Endothelial cell of umbilical vein (primary cell): ENCODE results near the gene ANKRD44. TPM values are rescaled to one million over a fixed set of nuclear protein-coding genes. Genes with fewer than 3 reads are reported as not detected.

ENCODE experiments used
- BruUV-seq: library from RNA; stranded (reverse); fragments of 400-500 nt; replicated peaks from 2 replicates; lab custom pipeline; 2021; lab: Mats Ljungman, UMichigan
- CTCF ChIA-PET: fragments of 300-600, 350-600 bp; sonication (Branson Sonifier 250); formaldehyde crosslinking; loops from one replicate; lab custom pipeline; 2021; ENCODE audit warnings: antibody characterized with exemption, inconsistent platforms; lab: Charles Lee
- POLR2A ChIA-PET: fragments of 300-600, 350-600 bp; sonication (Branson Sonifier 250); formaldehyde crosslinking; loops from one replicate; lab custom pipeline; 2021; ENCODE audit warnings: antibody characterized with exemption, inconsistent platforms; lab: Charles Lee
- DNase-seq: peaks from one replicate; pipeline ENCODE4 v3.0.0-alpha.2; 2011; ENCODE audit warnings: low read depth, low spot score
- FAIRE-seq: peaks from 2 replicates; lab custom pipeline; 2011; peaks lifted over from hg19 to GRCh38; lab: Jason Lieb, UNC
- H2AFZ ChIP-seq: 2 replicates; pipeline ENCODE4 v1.6.0; 2012; ENCODE audit warnings: low read depth, low read length, control low read depth, inconsistent platforms
- H3K27ac ChIP-seq: 2 replicates; pipeline ENCODE4 v1.5.1; 2011; ENCODE audit warnings: low read depth, mild to moderate bottlenecking, control low read depth, low read length, moderate library complexity; ENCODE audit not compliant: insufficient read depth
- H3K27me3 ChIP-seq, 2 experiments: 2 replicates each; pipeline versions ENCODE4 v1.6.0 to v1.6.1; 2011; ENCODE audit warnings: low read length in 2 of 2, mixed read lengths in 1 of 2; ENCODE audit not compliant: control insufficient read depth in 2 of 2, insufficient read depth in 2 of 2
- H3K36me3 ChIP-seq, 2 experiments: 2 replicates in 1 of 2; 3 replicates in 1 of 2; pipeline ENCODE4 v1.5.1; 2011; ENCODE audit warnings: low read length in 2 of 2, mild to moderate bottlenecking in 1 of 2, moderate library complexity in 1 of 2; ENCODE audit not compliant: control insufficient read depth in 2 of 2, insufficient read depth in 2 of 2; ENCODE audit errors: extremely low read depth in 1 of 2
- H3K4me1 ChIP-seq: 3 replicates; pipeline ENCODE4 v1.5.1; 2011; ENCODE audit warnings: mild to moderate bottlenecking, low read length; ENCODE audit not compliant: control insufficient read depth, insufficient read depth; ENCODE audit errors: extremely low read depth
- H3K4me2 ChIP-seq: 2 replicates; pipeline ENCODE4 v1.6.1; 2011; ENCODE audit warnings: low read length, control low read depth, mixed read lengths; ENCODE audit not compliant: insufficient read depth
- H3K4me3 ChIP-seq, 3 experiments: fragments of 200-600 bp in 1 of 3; sonication (generic), shearing (Covaris generic) in 1 of 3; replicated peaks in 1 of 3; 2 replicates each; pipeline ENCODE4 v1.5.1; 2011 to 2016; ENCODE audit warnings: control low read depth in 3 of 3, low read length in 3 of 3, mild to moderate bottlenecking in 2 of 3, inconsistent platforms in 1 of 3, low read depth in 1 of 3, moderate library complexity in 1 of 3; ENCODE audit not compliant: insufficient read depth in 1 of 3
- H3K79me2 ChIP-seq: 2 replicates; pipeline ENCODE4 v1.6.0; 2012; ENCODE audit warnings: low read length, inconsistent platforms; ENCODE audit not compliant: control insufficient read depth, insufficient read depth
- H3K9ac ChIP-seq: replicated peaks from 2 replicates; pipeline ENCODE3; 2011; ENCODE audit warnings: low read length, control low read depth; ENCODE audit not compliant: insufficient read depth; ENCODE audit errors: extremely low read depth
- H3K9me1 ChIP-seq: replicated peaks from 3 replicates; pipeline ENCODE4 v1.6.0; 2011; ENCODE audit warnings: mild to moderate bottlenecking, low read length; ENCODE audit not compliant: control insufficient read depth, insufficient read depth; ENCODE audit errors: extremely low read depth
- H3K9me3 ChIP-seq: replicated peaks from 2 replicates; pipeline ENCODE4 v1.5.1; 2012; ENCODE audit warnings: low read length, inconsistent platforms; ENCODE audit not compliant: control insufficient read depth, insufficient read depth
- H4K20me1 ChIP-seq: replicated peaks from 2 replicates; pipeline ENCODE3; 2011; ENCODE audit warnings: mild to moderate bottlenecking, low read length; ENCODE audit not compliant: control insufficient read depth, insufficient read depth; ENCODE audit errors: extremely low read depth
- EZH2 ChIP-seq: IDR thresholded peaks from 2 replicates; pipeline ENCODE4 v1.6.1; 2012; ENCODE audit warnings: borderline replicate concordance, low read depth, mild to moderate bottlenecking, moderate library complexity, low read length, inconsistent platforms; ENCODE audit not compliant: severe bottlenecking
- FOS ChIP-seq: IDR thresholded peaks from 2 replicates; pipeline ENCODE4 v1.6.1; 2011; ENCODE audit warnings: mild to moderate bottlenecking, low read length, moderate library complexity, borderline replicate concordance; ENCODE audit not compliant: insufficient read depth
- POLR2AphosphoS5 ChIP-seq: IDR thresholded peaks from 2 replicates; pipeline ENCODE4 v1.6.1; 2012; ENCODE audit warnings: low read depth, mild to moderate bottlenecking, control low read depth, low read length, moderate library complexity; ENCODE audit not compliant: insufficient read depth
- dilution Hi-C: fragments of 300-500 bp; cut with MboI; formaldehyde crosslinking; loops from one replicate; pipeline ENCODE4 v1.15.0; 2019; ENCODE audit warnings: low sequenced_read_pairs; ENCODE audit not compliant: extremely low pct_ligation_motif_present
- intact Hi-C: fragments of 100-400 bp; cut with micrococcal nuclease; formaldehyde crosslinking; loops from one replicate; pipeline ENCODE4 v1.10.0; 2022
- polyA plus RNA-seq, 4 experiments: library from polyadenylated mRNA; depleted of rRNA in 3 of 4; stranded (reverse) in 3 of 4; unstranded in 1 of 4; fragments of >200 nt; gene quantifications; 2 replicates each; pipeline versions ENCODE4 v1.2.1 to v1.2.3, GENCODE V29; 2011 to 2012; ENCODE audit warnings: missing spikeins in 1 of 4
- total RNA-seq: library from RNA; stranded (reverse); gene quantifications from 2 replicates; pipeline ENCODE4 v1.2.3, GENCODE V29; 2021
- TF ChIP-seq, protein P1 (sequence below), 2 donors: IDR thresholded peaks; 1 replicate in 1 of 2; 2 replicates in 1 of 2; pipeline ENCODE4 v1.5.1; 2011; ENCODE audit warnings: low read length in 2 of 2, mild to moderate bottlenecking in 2 of 2, moderate library complexity in 2 of 2, control low read depth in 1 of 2, inconsistent platforms in 1 of 2, low read depth in 1 of 2; ENCODE audit not compliant: insufficient read depth in 1 of 2; ENCODE audit errors: extremely low read depth in 1 of 2
- TF ChIP-seq, protein P2 (sequence below): IDR thresholded peaks from 2 replicates; pipeline ENCODE4 v1.6.1; 2011; ENCODE audit not compliant: insufficient read depth, insufficient read length

ANKRD44 gene
- total and polyA plus RNA-seq, 2 donors (not counting 3 experiments of a cell fraction or from before 2014, with no cell fraction given) = 3.4 to 6.1 TPM

DNA sequence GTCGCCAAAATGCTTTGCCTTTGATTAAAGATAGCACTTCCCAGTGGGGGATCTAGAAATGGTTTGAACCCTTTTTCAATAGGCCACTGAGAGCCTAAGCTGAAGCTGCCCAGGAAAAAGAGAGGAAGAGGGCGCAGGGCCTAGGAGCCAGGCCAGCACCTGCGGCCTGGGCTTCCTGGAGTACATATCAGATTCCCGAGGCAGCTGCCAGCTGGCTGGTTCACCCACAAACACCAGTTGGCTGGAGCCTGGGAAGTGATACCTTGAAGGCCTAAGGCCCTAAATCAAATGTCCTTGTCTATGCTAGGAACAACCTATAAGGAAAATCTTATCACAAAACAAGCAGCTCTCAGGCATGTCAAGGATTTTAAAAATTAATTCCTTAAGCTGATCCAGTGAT, 37.1 kb downstream of the ANKRD44 start:
- POLR2A ChIA-PET = no interaction called here
- Histone ChIP-seq H3K27ac (no peak overlapping the region), H3K4me2 (no peak overlapping the region), H4K20me1 (no peaks in the 10 kb centered on the region), H3K9me1 (no peaks in the 10 kb centered on the region), H3K9me3 (no peaks in the 10 kb centered on the region), H3K4me3 (no peak overlapping the region), H3K9ac (no peak overlapping the region), H2AFZ (no peak overlapping the region), H3K79me2 (no peaks in the 10 kb centered on the region), H3K36me3 (no peaks in the 10 kb centered on the region), H3K4me1 (no peaks in the 10 kb centered on the region), H3K27me3 (no peaks in the 10 kb centered on the region)
- intact Hi-C loops (no loop called here), dilution Hi-C loops (no loop called here)
- FAIRE-seq (no peak), DNase-seq (no peak)
- no TSS peak for BruUV-seq
- no peak for TF ChIP-seq POLR2AphosphoS5
- TF ChIP-seq FOS = no peak
- CTCF ChIA-PET = interaction anchor here (0.6 to 1.0 kb wide), 2 partner anchors 12 to 160 kb away, joined by 3 read pairs; no protein-coding TSS in a partner anchor

DNA sequence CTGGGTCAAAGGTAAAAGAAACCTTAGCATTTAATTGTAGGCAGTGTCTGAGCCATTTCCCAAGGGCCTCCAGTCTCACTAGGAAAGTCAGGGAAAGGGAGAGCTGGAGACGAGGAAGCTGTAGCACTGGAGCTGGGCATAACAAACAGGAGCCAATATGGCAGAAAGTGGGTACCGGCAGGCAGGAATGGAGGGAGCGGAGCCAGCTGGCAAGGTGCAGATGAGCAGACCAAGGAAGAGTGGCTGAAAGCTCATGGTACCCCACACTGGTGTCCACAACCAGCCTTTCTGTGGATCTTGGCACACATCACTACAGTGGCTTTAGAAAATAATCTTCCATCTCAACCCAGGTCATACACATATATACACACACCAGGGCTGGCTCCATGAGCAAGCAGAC, 40.0 kb downstream of the ANKRD44 start:
- POLR2A ChIA-PET = no interaction called here
- H3K9ac ChIP-seq = no peak overlapping the region
- H4K20me1 ChIP-seq = no peaks in the 10 kb centered on the region
- TF ChIP-seq FOS (no peak), EZH2 (no peak)
- TF ChIP-seq, protein P1, sequence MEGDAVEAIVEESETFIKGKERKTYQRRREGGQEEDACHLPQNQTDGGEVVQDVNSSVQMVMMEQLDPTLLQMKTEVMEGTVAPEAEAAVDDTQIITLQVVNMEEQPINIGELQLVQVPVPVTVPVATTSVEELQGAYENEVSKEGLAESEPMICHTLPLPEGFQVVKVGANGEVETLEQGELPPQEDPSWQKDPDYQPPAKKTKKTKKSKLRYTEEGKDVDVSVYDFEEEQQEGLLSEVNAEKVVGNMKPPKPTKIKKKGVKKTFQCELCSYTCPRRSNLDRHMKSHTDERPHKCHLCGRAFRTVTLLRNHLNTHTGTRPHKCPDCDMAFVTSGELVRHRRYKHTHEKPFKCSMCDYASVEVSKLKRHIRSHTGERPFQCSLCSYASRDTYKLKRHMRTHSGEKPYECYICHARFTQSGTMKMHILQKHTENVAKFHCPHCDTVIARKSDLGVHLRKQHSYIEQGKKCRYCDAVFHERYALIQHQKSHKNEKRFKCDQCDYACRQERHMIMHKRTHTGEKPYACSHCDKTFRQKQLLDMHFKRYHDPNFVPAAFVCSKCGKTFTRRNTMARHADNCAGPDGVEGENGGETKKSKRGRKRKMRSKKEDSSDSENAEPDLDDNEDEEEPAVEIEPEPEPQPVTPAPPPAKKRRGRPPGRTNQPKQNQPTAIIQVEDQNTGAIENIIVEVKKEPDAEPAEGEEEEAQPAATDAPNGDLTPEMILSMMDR (IDR thresholded peaks at IDR 0.05; ENCODE audit: extremely low read depth in 1 of 2, insufficient read depth in 1 of 2, low read depth in 1 of 2, low read length in 2 of 2) = no peak
- TF ChIP-seq, protein P2, sequence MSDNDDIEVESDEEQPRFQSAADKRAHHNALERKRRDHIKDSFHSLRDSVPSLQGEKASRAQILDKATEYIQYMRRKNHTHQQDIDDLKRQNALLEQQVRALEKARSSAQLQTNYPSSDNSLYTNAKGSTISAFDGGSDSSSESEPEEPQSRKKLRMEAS = no peak
- FAIRE-seq = no peak
- H3K36me3 ChIP-seq = no peaks in the 10 kb centered on the region
- H3K4me3 ChIP-seq = no peak overlapping the region
- no peak overlapping the region for H3K27ac ChIP-seq
- H3K9me1 ChIP-seq = no peaks in the 10 kb centered on the region
- H3K4me1 ChIP-seq = no peaks in the 10 kb centered on the region
- CTCF ChIA-PET = interaction anchor here (1.0 kb wide), 1 partner anchor 157 kb away, joined by 3 read pairs; no protein-coding TSS in a partner anchor
- dilution Hi-C loops (no loop called here), intact Hi-C loops (no loop called here)
- no TSS peak for BruUV-seq
- H3K79me2 ChIP-seq = no peaks in the 10 kb centered on the region
- no peaks in the 10 kb centered on the region for H3K9me3 ChIP-seq
- H3K4me2 ChIP-seq = no peak overlapping the region
- no peaks in the 10 kb centered on the region for H3K27me3 ChIP-seq
- DNase-seq = no peak
- H2AFZ ChIP-seq = no peak overlapping the region
